ENCODE results near the gene ARID5A. TPM values are rescaled to one million over a fixed set of nuclear protein-coding genes. Genes with fewer than 3 reads are reported as not detected.
A peak's percentile ranks its signal among the peaks of the same experiment; 100 is the strongest.

Gene ARID5A
- total and polyA plus RNA-seq, 2 of the 13 experiments (the other 11 are each of a cell fraction or from before 2014, with no cell fraction given): 6.0 to 9.5 TPM

GRCh38 chr2:96537734-96538486, 1.4 kb downstream of the ARID5A start (continued):
- TF ChIP-seq, protein P1, sequence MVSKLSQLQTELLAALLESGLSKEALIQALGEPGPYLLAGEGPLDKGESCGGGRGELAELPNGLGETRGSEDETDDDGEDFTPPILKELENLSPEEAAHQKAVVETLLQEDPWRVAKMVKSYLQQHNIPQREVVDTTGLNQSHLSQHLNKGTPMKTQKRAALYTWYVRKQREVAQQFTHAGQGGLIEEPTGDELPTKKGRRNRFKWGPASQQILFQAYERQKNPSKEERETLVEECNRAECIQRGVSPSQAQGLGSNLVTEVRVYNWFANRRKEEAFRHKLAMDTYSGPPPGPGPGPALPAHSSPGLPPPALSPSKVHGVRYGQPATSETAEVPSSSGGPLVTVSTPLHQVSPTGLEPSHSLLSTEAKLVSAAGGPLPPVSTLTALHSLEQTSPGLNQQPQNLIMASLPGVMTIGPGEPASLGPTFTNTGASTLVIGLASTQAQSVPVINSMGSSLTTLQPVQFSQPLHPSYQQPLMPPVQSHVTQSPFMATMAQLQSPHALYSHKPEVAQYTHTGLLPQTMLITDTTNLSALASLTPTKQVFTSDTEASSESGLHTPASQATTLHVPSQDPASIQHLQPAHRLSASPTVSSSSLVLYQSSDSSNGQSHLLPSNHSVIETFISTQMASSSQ (IDR thresholded peaks at IDR 0.05; ENCODE audit: low read depth): no peak
- TF ChIP-seq, protein P1 (CRISPR knock-in tag; IDR thresholded peaks at IDR 0.05; ENCODE audit: borderline replicate concordance): 0 out of 2 replicates have a peak, but pooled peaks have one; percentile 34
- TF ChIP-seq SNAI1 (CRISPR knock-in tag; IDR thresholded peaks at IDR 0.05; ENCODE audit: borderline replicate concordance) (0 out of 2 replicates have a peak, but pooled peaks have one; percentile 17), ZNF33B (CRISPR knock-in tag; IDR thresholded peaks at IDR 0.05) (no peak; the same call in 1 of the 2 replicates), HCFC1 (IDR thresholded peaks at IDR 0.05; ENCODE audit: low read depth, low read length) (0 out of 2 replicates have a peak, but pooled peaks have one; percentile 8), ZNF263 (CRISPR knock-in tag; IDR thresholded peaks at IDR 0.05) (peak; percentile 85), ZNF629 (CRISPR knock-in tag; conservative IDR thresholded peaks at IDR 0.05) (peak; percentile 16; the same call in 1 of the 2 replicates), KDM3A (CRISPR knock-in tag; IDR thresholded peaks at IDR 0.05; ENCODE audit: low read depth) (no peak), KLF16 (CRISPR knock-in tag; IDR thresholded peaks at IDR 0.05) (0 out of 4 replicates have a peak, but pooled peaks of 1 of the 2 experiments have one; percentile 13), ZFY (CRISPR knock-in tag; IDR thresholded peaks at IDR 0.05) (peak; percentile 28; the same call in 1 of the 2 replicates), ZNF891 (CRISPR knock-in tag; IDR thresholded peaks at IDR 0.05) (no peak), ZNF337 (CRISPR knock-in tag; IDR thresholded peaks at IDR 0.05; ENCODE audit: borderline replicate concordance, low read depth) (0 out of 2 replicates have a peak, but pooled peaks have one; percentile 71), IRX3 (CRISPR knock-in tag; IDR thresholded peaks at IDR 0.05; ENCODE audit: borderline replicate concordance, low read depth) (no peak), MTERF4 (CRISPR knock-in tag; IDR thresholded peaks at IDR 0.05) (peak; percentile 49; the same call in 1 of the 2 replicates)
- TF ChIP-seq, protein P2, sequence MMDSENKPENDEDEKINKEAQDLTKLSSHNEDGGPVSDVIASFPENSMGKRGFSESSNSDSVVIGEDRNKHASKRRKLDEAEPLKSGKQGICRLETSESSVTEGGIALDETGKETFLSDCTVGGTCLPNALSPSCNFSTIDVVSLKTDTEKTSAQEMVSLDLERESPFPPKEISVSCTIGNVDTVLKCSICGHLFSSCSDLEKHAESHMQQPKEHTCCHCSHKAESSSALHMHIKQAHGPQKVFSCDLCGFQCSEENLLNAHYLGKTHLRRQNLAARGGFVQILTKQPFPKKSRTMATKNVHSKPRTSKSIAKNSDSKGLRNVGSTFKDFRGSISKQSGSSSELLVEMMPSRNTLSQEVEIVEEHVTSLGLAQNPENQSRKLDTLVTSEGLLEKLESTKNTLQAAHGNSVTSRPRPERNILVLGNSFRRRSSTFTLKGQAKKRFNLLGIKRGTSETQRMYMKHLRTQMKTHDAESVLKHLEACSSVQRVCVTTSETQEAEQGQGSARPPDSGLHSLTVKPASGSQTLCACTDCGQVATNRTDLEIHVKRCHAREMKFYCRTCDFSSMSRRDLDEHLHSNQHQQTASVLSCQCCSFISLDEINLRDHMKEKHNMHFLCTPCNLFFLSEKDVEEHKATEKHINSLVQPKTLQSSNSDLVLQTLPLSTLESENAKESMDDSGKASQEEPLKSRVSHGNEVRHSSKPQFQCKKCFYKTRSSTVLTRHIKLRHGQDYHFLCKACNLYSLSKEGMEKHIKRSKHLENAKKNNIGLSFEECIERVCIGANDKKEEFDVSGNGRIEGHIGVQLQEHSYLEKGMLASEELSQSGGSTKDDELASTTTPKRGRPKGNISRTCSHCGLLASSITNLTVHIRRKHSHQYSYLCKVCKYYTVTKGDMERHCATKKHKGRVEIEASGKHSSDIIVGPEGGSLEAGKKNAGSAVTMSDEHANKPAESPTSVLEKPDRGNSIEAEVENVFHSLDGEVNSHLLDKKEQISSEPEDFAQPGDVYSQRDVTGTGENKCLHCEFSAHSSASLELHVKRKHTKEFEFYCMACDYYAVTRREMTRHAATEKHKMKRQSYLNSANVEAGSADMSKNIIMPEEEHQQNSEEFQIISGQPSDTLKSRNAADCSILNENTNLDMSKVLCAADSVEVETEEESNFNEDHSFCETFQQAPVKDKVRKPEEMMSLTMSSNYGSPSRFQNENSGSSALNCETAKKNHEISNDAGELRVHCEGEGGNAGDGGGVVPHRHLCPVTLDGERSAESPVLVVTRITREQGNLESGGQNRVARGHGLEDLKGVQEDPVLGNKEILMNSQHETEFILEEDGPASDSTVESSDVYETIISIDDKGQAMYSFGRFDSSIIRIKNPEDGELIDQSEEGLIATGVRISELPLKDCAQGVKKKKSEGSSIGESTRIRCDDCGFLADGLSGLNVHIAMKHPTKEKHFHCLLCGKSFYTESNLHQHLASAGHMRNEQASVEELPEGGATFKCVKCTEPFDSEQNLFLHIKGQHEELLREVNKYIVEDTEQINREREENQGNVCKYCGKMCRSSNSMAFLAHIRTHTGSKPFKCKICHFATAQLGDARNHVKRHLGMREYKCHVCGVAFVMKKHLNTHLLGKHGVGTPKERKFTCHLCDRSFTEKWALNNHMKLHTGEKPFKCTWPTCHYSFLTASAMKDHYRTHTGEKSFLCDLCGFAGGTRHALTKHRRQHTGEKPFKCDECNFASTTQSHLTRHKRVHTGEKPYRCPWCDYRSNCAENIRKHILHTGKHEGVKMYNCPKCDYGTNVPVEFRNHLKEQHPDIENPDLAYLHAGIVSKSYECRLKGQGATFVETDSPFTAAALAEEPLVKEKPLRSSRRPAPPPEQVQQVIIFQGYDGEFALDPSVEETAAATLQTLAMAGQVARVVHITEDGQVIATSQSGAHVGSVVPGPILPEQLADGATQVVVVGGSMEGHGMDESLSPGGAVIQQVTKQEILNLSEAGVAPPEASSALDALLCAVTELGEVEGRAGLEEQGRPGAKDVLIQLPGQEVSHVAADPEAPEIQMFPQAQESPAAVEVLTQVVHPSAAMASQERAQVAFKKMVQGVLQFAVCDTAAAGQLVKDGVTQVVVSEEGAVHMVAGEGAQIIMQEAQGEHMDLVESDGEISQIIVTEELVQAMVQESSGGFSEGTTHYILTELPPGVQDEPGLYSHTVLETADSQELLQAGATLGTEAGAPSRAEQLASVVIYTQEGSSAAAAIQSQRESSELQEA (CRISPR knock-in tag; IDR thresholded peaks at IDR 0.05; ENCODE audit: not compliant biosample characterization): peak; percentile 37
